HPDE6-E6E7 (cell line): ENCODE measurements around the gene MANF.
"Not testable (repeated sequence)": the region's sequence is repeated elsewhere in the genome, so short reads cannot be mapped to it uniquely, and the experiment has no call there.

Experiments
- DNase-seq: peaks from one replicate; pipeline ENCODE4 v3.0.0; 2011; ENCODE audit warnings: missing footprints; ENCODE audit errors: extremely low spot score

MANF gene

DNA sequence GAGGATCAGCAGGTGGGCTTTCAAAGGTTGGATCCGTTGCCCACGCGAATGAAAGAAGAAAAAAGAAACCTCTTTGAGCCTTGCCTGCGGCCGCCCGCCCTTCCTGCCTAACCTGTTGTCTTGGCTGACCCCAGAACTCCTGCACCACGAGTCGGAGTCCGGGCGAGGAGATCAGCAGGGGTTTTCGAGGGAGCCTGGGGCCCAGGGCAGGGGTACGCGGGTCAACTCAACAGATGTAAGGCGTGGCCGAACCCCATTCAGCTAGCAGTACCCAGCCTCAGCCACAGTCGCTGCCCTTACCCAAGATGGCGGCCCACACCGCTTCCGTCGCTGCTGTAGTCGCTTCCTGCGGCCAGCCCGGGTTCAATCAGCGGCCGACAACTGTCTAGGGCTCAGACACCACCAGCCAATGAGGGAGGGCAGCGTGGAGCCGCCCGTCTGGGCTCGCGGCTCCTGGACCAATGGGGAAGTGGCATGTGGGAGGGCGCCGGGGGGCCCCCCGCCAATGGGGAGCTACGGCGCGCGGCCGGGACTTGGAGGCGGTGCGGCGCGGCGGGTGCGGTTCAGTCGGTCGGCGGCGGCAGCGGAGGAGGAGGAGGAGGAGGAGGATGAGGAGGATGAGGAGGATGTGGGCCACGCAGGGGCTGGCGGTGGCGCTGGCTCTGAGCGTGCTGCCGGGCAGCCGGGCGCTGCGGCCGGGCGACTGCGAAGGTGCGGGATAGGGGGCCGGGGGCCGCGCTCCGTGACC lies at the start of gene MANF:
TSS of gene MANF (plus strand) at position 566 of the 748 bp plus-strand sequence. CDS start at position 618, 52 bp downstream.
- DNase-seq: peak; percentile 89

DNA sequence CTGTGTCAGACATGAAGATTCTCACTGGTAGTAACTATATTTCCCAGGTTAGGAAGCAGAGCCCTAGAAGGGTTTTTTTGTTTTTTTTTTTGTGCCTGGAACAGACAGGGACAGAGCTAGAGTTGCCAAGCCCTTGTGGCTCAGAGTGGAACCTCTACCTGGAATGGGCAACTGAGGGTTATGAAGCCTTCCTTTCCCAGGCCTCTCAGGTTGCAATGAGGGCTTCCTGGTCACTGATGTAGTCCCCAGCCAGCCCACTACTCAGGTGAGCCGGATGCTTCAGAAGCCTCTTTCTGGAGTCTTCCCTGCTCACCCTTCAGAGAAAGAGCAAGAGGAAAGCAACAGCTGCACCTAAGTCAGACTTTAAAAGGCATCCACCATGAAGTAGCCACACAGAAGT lies 48.8 kb upstream of the MANF start:
- DNase-seq: no peak

DNA sequence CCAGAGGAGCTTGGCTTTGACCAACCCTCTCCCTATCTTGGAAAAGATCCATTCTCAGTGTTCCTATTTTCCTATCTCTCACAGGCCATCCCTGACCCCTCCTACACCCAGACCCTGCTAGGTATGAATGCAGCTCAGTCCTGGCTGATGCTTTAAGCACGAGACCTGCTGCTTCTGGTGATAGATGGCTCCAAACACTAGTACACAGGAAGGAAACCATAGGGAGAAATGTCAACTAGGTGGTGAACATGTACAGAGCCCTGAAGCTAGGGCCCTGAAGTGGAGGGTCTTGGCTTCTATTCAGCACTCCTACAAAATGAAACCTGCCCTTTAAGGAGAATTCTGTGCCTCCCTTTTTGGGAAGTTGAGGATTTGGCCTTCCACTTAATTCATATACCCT lies 47.4 kb upstream of the MANF start:
- no peak for DNase-seq

DNA sequence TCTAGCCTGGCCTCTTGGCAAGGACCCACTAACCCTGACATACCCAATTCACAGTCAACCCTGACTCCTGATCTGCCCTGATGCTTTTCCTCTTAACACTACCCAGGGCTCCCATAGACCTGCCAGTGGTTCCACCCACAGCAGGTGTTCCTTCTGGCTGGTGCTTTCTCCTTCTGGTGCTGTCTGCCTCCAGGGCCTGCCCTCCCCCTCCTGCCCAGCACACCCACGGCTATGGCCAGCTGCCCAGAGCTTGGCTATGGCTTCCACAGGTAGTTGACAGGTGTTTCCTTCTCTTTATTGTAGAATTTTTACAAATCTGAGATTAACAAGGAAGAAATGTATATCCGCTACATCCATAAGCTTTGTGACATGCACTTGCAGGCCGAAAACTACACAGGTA lies 46.5 kb upstream of the MANF start:
- DNase-seq: no peak

DNA sequence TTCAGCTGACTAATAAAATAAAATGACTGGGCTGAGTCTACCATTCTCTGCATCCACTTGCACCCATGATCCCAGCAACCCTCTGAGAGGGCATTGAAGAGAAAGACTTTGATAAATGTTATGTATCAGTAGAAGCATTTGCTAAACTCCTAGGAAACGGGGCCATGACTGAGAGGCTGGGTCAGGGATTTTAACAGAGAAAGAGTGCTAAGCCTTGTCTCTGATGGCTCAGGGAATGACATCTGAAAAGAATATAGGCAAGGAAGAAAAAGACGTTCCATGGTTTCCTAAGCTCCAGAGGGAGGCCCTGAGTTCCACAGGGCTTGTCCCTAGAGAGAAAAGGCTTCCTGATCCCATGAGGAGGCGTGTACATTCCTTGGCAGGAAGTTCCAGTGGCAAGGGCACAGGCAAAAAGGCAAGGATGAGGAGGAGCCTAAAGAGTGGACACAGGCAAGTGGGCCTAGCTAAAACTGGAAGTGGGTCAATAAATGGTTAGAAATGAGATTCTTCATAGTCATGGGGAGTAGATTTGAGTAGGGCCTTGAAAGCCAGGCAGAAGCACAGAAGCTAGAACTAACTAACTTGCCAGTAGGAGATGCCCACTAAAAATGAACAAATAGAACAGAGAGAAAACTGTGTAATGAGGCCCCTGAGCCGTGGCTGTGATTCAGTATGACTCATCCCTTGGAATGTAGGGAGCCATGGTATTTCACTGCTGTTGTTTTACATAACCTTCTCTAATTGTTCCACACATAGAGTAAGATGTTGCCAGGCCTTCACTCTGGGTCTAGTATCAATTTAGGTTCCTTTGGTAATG lies 44.9 kb upstream of the MANF start:
- peak; percentile 49 for DNase-seq

DNA sequence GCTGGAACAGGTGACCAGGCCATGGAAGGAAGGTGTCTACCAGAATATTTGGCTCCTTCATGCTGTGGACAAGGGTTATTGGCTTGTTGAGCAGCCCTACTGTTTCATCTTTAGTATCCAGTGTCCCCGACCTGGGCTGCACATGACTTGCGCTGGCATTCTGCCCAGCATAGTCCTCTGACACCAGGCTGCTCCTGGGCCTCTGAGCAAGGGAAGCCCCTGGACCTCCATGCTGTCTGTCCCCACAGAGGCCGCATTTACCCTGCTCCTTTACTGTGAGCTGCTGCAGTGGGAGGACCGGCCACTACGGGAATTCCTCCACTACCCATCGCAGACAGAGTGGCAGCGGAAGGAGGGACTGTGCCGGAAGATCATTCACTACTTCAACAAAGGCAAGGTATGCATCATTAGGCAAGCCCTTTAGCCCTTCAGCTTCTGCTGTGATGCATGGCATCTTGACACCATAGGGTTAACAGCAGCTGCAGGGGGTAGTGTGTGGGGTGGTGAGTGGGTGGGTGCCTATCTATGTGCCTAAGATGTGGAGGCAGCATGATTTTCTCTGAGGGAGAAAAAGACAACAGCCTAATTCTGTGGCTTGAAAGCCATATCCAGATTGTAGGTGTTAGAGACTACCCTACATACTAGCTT lies 44.0 kb upstream of the MANF start:
- no peak for DNase-seq

DNA sequence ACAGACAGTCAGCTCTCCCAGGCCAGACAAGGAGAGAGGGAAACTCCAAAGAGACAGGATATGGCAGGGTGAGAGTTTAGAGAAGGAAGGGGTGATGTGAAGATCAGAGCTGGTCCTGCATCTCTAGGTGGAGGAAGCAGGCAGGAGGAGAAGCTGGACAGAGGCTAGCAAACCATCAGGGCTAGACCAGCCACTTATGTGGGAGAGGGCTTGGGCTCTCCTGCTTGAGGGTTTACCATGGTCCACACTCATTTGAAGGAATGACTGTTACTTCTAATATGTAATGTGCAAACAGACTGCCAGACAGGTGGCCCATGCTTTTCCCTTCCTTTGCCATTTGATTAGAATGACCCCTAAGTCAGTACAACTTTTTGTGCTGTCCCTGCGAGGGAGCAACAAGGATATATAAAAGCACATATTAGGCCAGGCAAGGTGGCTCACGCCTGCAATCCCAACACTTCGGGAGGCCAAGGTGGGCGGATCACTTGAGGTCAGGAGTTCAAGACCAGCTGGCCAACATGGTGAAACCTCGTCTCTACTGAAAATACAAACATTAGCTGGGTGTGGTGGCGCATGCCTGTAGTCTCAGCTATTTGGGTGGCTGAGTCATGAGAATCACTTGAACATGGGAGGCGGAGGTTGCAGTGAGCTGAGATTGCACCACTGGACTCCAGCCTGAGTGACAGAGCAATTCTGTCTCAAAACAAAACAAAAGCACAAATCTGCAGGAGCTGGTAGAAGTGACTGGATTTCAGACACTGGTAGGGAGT lies 41.0 kb upstream of the MANF start:
- no peak for DNase-seq

DNA sequence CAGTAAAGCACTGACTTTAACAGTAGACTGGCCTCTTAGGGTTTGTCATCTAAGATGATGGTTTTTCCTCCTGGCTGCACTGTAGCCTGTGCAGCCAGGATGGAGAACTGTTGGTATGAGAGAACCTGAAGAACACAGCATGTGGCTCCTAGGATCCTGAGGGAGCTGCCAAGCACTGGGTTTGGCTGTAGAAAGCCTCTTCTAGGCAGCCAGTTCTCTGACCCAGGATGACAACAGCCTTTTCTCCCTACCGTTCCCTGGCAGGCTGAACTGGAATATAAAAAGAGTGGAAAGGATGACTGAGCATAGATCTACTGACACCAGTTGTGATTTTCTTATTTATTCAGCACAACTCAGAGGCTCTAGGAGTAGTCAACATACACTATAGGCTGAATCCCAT lies 34.3 kb upstream of the MANF start:
- DNase-seq: no peak

DNA sequence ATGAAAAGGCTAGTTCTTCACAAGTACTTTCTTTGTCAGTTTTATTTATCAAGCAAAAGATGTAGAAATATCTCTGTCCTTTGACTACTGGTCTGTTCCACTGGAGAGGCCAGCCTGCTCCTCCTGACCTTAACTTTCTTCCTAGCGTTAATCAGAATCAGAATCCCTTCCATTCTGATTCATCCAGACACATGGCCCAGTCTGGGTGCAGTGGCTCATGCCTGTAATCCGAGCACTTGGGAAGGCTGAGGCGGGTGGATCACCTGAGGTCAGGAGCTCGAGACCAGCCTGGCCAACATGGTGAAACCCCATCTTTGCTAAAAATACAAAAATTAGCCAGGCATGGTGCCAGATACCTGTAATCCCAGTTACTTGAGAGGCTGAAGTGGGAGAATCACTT lies 32.0 kb upstream of the MANF start:
- DNase-seq: no peak

DNA sequence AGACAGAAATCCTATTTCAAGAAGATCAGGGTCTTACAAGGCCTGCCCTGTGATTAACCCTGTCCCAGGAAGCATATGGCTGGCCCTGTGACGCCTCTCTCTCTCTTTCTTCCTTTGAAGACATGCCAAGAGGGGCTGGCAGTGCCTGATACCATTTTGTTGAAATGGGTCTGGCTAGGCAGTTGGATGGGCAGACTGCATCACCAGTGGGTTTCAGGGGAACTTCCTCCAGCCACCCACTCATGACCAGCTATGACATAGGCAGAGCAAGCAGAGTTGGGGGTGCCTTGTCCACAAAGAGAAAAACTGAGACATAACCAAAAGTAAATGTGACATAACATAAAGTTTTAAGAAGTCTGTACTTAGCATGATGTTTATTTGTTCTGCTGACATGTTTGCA lies 31.4 kb upstream of the MANF start:
- DNase-seq: no peak

DNA sequence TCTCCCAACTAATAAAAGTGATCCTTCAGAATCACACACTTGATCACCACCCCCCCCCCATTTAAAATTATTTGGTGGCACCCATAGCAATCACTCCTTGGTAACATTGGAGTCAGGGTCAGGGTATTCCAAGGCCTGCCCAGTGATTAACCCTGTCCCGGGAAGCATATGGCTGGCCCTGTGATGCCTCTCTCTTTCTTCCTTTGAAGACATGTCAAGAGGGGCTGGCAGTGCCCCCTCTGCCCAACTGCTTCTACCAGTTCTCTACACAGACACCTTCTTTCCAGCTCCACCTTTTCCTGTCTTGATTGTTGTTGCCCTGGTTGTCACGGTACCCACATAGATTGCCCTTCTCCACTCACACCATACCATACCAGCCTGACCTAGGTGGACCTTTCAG lies 30.9 kb upstream of the MANF start:
- no peak for DNase-seq

DNA sequence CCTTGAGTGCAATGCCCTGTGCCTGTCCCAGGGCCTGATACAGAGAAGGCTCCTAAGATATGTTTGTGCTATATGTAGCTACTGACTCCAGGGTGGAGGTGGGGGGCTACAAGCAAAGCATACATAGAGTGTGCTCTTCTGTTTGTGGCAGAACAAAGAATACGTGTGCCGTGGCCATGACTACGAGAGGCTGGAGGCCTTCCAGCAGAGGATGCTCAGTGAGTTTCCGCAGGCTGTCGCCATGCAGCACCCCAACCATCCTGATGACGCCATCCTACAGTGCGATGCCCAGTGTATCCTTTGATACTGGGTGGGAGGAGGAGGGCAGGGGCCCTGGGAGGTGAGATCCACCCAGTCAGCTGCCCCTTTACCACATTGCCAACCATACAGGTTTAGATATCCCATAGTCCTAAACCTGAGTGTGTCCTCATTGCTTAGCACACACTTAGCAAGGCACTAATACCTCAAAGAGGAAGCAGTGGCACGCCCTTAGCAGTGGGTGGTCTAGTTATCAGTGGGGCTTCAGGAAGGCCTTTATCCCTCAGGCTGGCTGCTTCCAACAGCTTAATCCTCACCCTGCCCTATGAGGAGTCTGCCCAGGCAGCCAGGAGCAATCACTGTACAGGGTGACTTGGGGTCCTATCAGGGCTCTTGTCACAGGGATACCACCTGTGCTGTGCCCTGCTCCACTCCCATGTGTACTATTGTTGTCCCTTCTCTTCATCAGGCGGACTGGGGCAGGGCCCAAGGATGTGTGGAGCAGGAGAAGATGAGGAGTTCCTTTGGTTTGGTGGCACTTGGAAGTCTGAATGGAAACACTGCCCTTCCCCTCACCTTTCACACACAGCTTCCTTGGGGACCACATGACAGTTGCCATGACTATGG lies 30.1 kb upstream of the MANF start:
- DNase-seq: no peak

DNA sequence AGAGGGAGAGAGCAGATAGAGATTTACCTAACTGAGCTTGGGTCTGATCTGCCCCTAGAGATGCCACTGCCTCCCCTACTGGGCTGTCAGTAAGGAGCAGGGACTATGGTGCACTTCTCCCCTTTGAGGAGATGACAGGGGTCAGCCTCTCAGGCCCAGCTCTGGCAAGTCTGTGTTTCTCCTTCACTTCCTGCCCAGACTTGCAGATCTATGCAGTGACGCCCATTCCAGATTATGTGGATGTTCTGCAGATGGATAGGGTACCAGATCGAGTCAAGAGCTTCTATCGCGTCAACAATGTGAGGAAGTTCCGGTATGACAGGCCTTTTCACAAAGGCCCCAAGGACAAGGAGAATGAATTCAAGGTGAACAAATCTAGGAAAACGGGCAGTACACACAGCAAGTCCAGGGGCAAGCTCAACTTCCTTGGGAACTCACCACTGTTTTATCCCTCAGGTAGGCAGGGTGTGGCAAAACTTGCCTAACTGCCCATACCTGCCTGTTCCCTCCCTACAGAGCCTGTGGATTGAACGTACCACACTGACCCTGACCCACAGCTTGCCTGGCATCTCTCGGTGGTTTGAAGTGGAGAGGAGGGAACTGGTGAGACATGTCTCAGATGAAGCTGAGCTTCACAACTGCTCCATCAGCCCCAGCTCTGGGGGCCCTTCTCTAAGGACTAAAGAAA lies 29.1 kb upstream of the MANF start:
- DNase-seq: no peak

DNA sequence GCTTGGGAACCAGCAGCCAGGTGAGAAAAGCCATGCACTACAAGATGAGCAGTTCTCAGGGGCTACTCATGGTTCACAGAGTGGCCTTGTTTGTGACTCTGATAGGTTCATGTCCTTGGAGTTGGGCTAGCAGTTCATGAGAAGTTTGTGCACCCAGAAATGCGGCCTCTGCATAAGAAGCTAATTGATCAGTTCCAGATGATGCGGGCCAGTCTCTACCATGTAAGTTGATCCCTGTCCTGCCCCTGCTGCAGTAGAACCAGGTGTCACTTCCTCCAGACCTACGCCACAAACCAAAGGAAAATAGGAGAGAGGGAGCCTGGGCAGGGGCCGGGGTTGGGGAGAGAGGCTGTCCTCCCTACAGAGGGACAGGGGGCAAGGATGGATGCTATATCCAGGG lies 27.2 kb upstream of the MANF start:
- DNase-seq: no peak

DNA sequence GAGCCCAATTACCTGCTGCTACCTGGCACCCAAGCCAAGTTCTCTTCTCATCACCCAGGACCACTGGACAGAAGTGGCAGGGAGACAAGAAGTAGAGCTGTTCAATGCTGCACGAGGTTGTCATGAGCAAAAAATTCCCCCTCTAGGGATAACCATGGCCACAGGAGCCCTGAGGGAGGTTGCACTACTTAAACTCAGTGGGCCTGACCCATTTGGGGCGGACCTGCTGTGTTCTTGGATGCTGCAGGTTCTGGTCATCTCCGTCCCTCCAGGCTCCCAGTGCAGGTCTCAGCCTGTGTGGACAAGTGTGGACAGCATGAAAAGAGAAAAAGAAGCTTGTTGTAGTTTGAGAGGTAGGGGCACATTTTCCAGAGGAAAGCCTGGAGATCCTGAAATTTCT lies 26.1 kb upstream of the MANF start:
- DNase-seq: no peak

DNA sequence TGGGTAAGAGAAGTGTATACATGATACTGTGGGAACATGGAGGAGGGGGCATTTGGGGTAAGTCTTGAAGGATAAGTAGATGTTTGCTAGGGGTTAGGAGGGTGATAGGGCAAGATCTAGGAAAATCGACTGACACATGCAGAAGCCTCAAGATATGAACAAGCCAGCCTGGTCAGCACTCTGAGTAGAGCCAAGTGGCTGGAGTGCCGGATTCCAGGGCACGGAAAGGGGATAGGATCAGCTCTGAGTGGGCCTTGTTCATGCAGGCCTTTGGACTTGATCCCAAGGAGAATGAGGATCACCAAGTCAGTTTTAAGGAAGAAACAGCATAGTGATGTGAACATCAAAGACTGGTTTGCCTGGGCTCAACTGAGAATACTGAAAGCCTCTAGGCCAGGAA lies 24.3 kb upstream of the MANF start:
- DNase-seq: no peak

DNA sequence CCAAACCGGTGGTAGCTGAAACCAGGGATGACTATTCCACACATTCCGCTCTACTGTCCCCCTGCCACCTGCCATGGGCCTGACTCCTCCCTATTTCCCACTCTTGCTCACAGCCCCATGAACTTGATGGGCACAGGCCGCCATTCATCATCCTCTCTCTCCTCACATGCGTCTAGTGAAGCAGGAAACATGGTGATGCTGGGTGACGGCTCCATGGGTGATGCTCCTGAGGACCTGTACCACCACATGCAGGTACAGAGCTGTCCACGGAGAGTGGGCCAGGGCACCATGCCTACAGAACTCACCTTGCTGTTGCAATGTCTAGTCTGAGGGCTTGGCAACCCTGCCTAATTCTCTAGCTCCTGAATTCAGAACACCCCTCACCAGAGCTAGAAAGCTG lies 23.3 kb upstream of the MANF start:
- DNase-seq: no peak

DNA sequence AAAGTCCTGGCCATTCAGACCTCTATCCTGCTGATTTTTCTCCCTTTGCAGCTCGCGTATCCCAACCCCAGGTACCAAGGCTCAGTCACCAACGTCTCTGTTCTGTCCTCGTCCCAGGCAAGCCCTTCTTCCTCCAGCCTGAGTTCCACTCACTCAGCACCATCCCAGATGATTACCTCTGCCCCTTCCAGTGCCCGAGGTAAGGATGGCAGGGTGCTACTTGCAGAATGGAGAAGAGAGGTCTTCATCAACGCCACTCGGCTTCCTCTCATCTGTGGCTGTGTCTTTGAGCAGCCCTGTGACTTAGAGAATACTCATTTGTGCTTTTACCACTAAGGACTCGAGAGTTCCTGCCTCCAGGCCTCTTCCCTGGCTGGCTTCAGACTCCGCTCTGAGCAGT lies 22.6 kb upstream of the MANF start:
- DNase-seq: no peak

DNA sequence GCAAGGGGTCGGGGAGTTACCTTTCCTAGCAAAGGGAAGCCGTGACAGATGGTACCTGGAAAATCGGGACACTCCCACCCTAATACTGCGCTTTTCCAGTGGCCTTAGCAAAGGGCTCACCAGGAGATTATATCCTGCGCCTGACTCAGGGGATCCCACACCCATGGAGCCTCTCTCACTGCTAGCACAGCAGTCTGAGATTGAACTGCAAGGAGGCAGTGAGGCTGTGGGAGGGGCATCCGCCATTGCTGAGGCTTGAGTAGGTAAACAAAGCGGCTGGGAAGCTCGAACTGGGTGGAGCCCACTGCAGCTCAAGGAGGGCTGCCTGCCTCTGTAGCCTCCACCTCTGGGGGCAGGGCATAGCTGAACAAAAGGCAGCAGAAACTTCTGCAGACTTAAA lies 16.8 kb upstream of the MANF start:
- not testable (repeated sequence) for DNase-seq

DNA sequence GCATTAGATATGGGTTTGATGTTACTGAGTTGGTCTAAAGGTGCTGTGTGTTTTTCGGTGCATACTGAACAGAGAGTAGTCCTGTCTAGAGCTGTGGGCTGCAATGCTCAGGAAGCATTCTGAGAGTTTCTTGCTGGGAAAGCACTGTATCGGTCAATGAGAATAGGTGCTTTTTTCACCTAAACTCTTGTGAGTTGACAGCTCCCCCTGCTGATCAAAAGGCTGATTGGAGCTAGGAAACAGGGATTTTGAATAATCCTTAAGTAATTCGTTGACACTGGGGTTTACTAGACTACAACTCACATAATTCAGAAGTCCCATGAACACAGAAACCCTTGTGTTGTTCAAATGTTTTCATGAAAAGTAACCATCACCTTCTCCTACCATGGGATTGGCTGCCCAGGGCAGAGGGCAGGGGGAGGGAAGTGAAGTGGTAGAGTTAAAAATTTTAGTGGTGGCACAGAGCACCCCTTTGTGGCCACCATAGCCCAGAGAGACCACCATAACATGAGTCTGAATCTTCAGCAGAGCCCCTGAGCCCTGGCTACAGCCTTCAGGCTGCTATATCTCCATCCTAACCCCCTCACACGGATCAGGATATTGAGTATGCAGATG lies 13.0 kb upstream of the MANF start:
- DNase-seq: no peak
